Measurements from ENCODE around the gene C2orf76. TPM values are rescaled to one million over a fixed set of nuclear protein-coding genes. Genes with fewer than 3 reads are reported as not detected.

Gene C2orf76
- total RNA-seq, 8 experiments from 2014 or later, result 9.5 to 25.1 (median 13.3) TPM

- Histone ChIP-seq H3K4me3 (no peak overlapping the region), H3K27ac (no peak overlapping the region), H3K4me1 (replicated peaks in 1 of 2) (no peaks in the 10 kb centered on the region)
- peak in 4 of 8 experiments; percentile 27 to 68 (median 44) for ATAC-seq (replicated peaks in 6 of 8)
- in situ Hi-C loops (cut with MboI; ENCODE audit: low pct_unique_long_range_greater_than_20kb in 2 of 9, low sequenced_read_pairs in 9 of 9, unreplicated experiment in 9 of 9), result no loop called here
- 29 to 86% (median 62%) methylated on average over 1 to 3 of the region's 4 CpGs; no CpG with 5 or more reads in 1 of the 10 experiments for WGBS, 10 experiments
These were observed 16.2 kb downstream of the C2orf76 start for GRCh38 chr2:119350311-119350998.

- ATAC-seq (replicated peaks in 6 of 8), result peak in 2 of 8 experiments; percentile 30
- no peaks in the 10 kb centered on the region for H3K4me1 ChIP-seq (replicated peaks in 1 of 2)
- no peak overlapping the region for H3K27ac ChIP-seq
- WGBS, 10 experiments, result 60 to 100% (median 89%) methylated on average over 1 to 5 of the region's 6 CpGs; no CpG with 5 or more reads in 2 of the 10 experiments
- no peak overlapping the region for H3K4me3 ChIP-seq
- in situ Hi-C loops (cut with MboI; ENCODE audit: low pct_unique_long_range_greater_than_20kb in 2 of 9, low sequenced_read_pairs in 9 of 9, unreplicated experiment in 9 of 9), result no loop called here
These were observed 17.3 kb downstream of the C2orf76 start for GRCh38 chr2:119349289-119349688.

- ATAC-seq (replicated peaks in 6 of 8), result no peak
- 53 to 85% (median 76%) methylated on average over 1 to 2 of the region's 2 CpGs; no CpG with 5 or more reads in 3 of the 10 experiments for whole genome bisulfite sequencing, 10 experiments
These were observed 24.9 kb downstream of the C2orf76 start for GRCh38 chr2:119341684-119342083.

GRCh38 chr2:119339562-119339923 lies 27.1 kb downstream of the C2orf76 start:
- in situ Hi-C loops (cut with MboI; ENCODE audit: low pct_unique_long_range_greater_than_20kb in 2 of 9, low sequenced_read_pairs in 9 of 9, unreplicated experiment in 9 of 9), result no loop called here
- Histone ChIP-seq H3K27ac (no peak overlapping the region), H3K4me1 (replicated peaks in 1 of 2) (no peaks in the 10 kb centered on the region), H3K4me3 (no peak overlapping the region)
- WGBS, 10 experiments, result 94 to 100% (median 100%) methylated on average over 3 to 7 of the region's 7 CpGs; no CpG with 5 or more reads in 1 of the 10 experiments
- no peak for ATAC-seq (replicated peaks in 6 of 8)

More at GRCh38 chr2:119341684-119342083, 24.9 kb downstream of the C2orf76 start:
- Histone ChIP-seq H3K27ac (no peak overlapping the region), H3K4me3 (no peak overlapping the region), H3K4me1 (replicated peaks in 1 of 2) (no peaks in the 10 kb centered on the region)
- in situ Hi-C loops (cut with MboI; ENCODE audit: low pct_unique_long_range_greater_than_20kb in 2 of 9, low sequenced_read_pairs in 9 of 9, unreplicated experiment in 9 of 9), result no loop called here

- in situ Hi-C loops (cut with MboI; ENCODE audit: low pct_unique_long_range_greater_than_20kb in 2 of 9, low sequenced_read_pairs in 9 of 9, unreplicated experiment in 9 of 9), result no loop called here
- 60 to 100% (median 90%) methylated on average over 1 to 5 of the region's 6 CpGs; no CpG with 5 or more reads in 1 of the 10 experiments for WGBS, 10 experiments
- Histone ChIP-seq H3K4me1 (replicated peaks in 1 of 2) (no peaks in the 10 kb centered on the region), H3K4me3 (no peak overlapping the region), H3K27ac (no peak overlapping the region)
- no peak for ATAC-seq (replicated peaks in 6 of 8)
These were observed 27.6 kb downstream of the C2orf76 start for GRCh38 chr2:119338826-119339561.

GRCh38 chr2:119338272-119338671 lies 28.4 kb downstream of the C2orf76 start:
- H3K4me1 ChIP-seq (replicated peaks in 1 of 2), result no peaks in the 10 kb centered on the region
- no peak for ATAC-seq (replicated peaks in 6 of 8)
- H3K4me3 ChIP-seq, result no peak overlapping the region
- H3K27ac ChIP-seq, result no peak overlapping the region
- in situ Hi-C loops (cut with MboI; ENCODE audit: low pct_unique_long_range_greater_than_20kb in 2 of 9, low sequenced_read_pairs in 9 of 9, unreplicated experiment in 9 of 9), result no loop called here
- 40 to 88% (median 86%) methylated on average over 1 to 2 of the region's 2 CpGs; no CpG with 5 or more reads in 3 of the 10 experiments for WGBS, 10 experiments

- ATAC-seq (replicated peaks in 6 of 8), result no peak
- in situ Hi-C loops (cut with MboI; ENCODE audit: low pct_unique_long_range_greater_than_20kb in 2 of 9, low sequenced_read_pairs in 9 of 9, unreplicated experiment in 9 of 9), result no loop called here
- Histone ChIP-seq H3K4me3 (no peak overlapping the region), H3K27ac (no peak overlapping the region), H3K4me1 (replicated peaks in 1 of 2) (no peaks in the 10 kb centered on the region)
- 17 to 100% (median 85%) methylated on average over 1 to 2 of the region's 2 CpGs; no CpG with 5 or more reads in 4 of the 10 experiments for WGBS, 10 experiments
These were observed 28.9 kb downstream of the C2orf76 start for GRCh38 chr2:119337749-119338148.

GRCh38 chr2:119333833-119334232 lies 32.8 kb downstream of the C2orf76 start:
- in situ Hi-C loops (cut with MboI; ENCODE audit: low pct_unique_long_range_greater_than_20kb in 2 of 9, low sequenced_read_pairs in 9 of 9, unreplicated experiment in 9 of 9), result no loop called here
- Histone ChIP-seq H3K27ac (no peak overlapping the region), H3K4me3 (no peak overlapping the region), H3K4me1 (replicated peaks in 1 of 2) (no peaks in the 10 kb centered on the region)
- WGBS, 10 experiments, result 83 to 100% (median 93%) methylated on average over 1 to 2 of the region's 2 CpGs; no CpG with 5 or more reads in 1 of the 10 experiments
- ATAC-seq (replicated peaks in 6 of 8), result no peak

GRCh38 chr2:119333360-119333759 lies 33.3 kb downstream of the C2orf76 start:
- Histone ChIP-seq H3K4me3 (no peak overlapping the region), H3K27ac (no peak overlapping the region), H3K4me1 (replicated peaks in 1 of 2) (no peaks in the 10 kb centered on the region)
- WGBS, 10 experiments, result 40 to 100% (median 88%) methylated on average over 1 to 3 of the region's 3 CpGs
- no peak for ATAC-seq (replicated peaks in 6 of 8)
- in situ Hi-C loops (cut with MboI; ENCODE audit: low pct_unique_long_range_greater_than_20kb in 2 of 9, low sequenced_read_pairs in 9 of 9, unreplicated experiment in 9 of 9), result no loop called here

- no peak overlapping the region for H3K27ac ChIP-seq
- WGBS, 10 experiments, result 77 to 100% (median 92%) methylated on average over 1 to 6 of the region's 6 CpGs
- in situ Hi-C loops (cut with MboI; ENCODE audit: low pct_unique_long_range_greater_than_20kb in 2 of 9, low sequenced_read_pairs in 9 of 9, unreplicated experiment in 9 of 9), result no loop called here
- no peak overlapping the region for H3K4me3 ChIP-seq
- no peaks in the 10 kb centered on the region for H3K4me1 ChIP-seq (replicated peaks in 1 of 2)
- no peak for ATAC-seq (replicated peaks in 6 of 8)
These were observed 33.7 kb downstream of the C2orf76 start for GRCh38 chr2:119332953-119333352.

- H3K27ac ChIP-seq, result no peak overlapping the region
- in situ Hi-C loops (cut with MboI; ENCODE audit: low pct_unique_long_range_greater_than_20kb in 2 of 9, low sequenced_read_pairs in 9 of 9, unreplicated experiment in 9 of 9), result no loop called here
- WGBS, 10 experiments, result 82 to 100% (median 94%) methylated on average over 1 to 6 of the region's 6 CpGs
- no peak overlapping the region for H3K4me3 ChIP-seq
- H3K4me1 ChIP-seq (replicated peaks in 1 of 2), result no peaks in the 10 kb centered on the region
- ATAC-seq (replicated peaks in 6 of 8), result no peak
These were observed 39.2 kb downstream of the C2orf76 start for GRCh38 chr2:119327431-119327830.

- in situ Hi-C loops (cut with MboI; ENCODE audit: low pct_unique_long_range_greater_than_20kb in 2 of 9, low sequenced_read_pairs in 9 of 9, unreplicated experiment in 9 of 9), result no loop called here
- no peak overlapping the region for H3K27ac ChIP-seq
- no peak for ATAC-seq (replicated peaks in 6 of 8)
- no peak overlapping the region for H3K4me3 ChIP-seq
- 8 to 100% (median 82%) methylated on average over 1 of the region's 1 CpG; no CpG with 5 or more reads in 1 of the 10 experiments for WGBS, 10 experiments
- H3K4me1 ChIP-seq (replicated peaks in 1 of 2), result no peaks in the 10 kb centered on the region
These were observed 39.7 kb downstream of the C2orf76 start for GRCh38 chr2:119326938-119327337.

- in situ Hi-C loops (cut with MboI; ENCODE audit: low pct_unique_long_range_greater_than_20kb in 2 of 9, low sequenced_read_pairs in 9 of 9, unreplicated experiment in 9 of 9), result loop anchor here in 1 of 9 experiments (25.0 kb wide), 1 partner anchor 437 kb away; no protein-coding TSS in a partner anchor
- WGBS, 10 experiments, result 85 to 100% (median 91%) methylated on average over 1 to 6 of the region's 9 CpGs; no CpG with 5 or more reads in 1 of the 10 experiments
These were observed 41.9 kb downstream of the C2orf76 start for GRCh38 chr2:119324685-119325270.

More at GRCh38 chr2:119324685-119325270, 41.9 kb downstream of the C2orf76 start:
- H3K4me1 ChIP-seq (replicated peaks in 1 of 2), result no peaks in the 10 kb centered on the region
- H3K4me3 ChIP-seq, result no peak overlapping the region
- no peak for ATAC-seq (replicated peaks in 6 of 8)
- no peak overlapping the region for H3K27ac ChIP-seq

All from motor neuron (in vitro differentiated cells).